GM18511 (cell line): ENCODE measurements around the gene PAGR1.
"Not testable (repeated sequence)": the region's sequence is repeated elsewhere in the genome, so short reads cannot be mapped to it uniquely, and the experiment has no call there.

Experiments used
- ATAC-seq: cut with Tn5 transposase; IDR thresholded peaks from one replicate; pipeline ENCODE4 v1.9.1; 2021; ENCODE audit warnings: mild to moderate bottlenecking, moderate library complexity; ENCODE audit not compliant: unreplicated experiment

The PAGR1 gene

GRCh38 chr16:29815793-29816693, at the start of gene PAGR1:
Gene PAGR1 (plus strand): TSS chr16:29816152. CDS start chr16:29816526, 374 bp downstream.
- ATAC-seq: peak; percentile 60

- no peak for ATAC-seq
Measured at GRCh38 chr16:29766571-29766970, 49.4 kb upstream of the PAGR1 start.

- no peak for ATAC-seq
Measured at GRCh38 chr16:29767062-29767461, 48.9 kb upstream of the PAGR1 start.

GRCh38 chr16:29769507-29769906, 46.4 kb upstream of the PAGR1 start:
- ATAC-seq: no peak

- ATAC-seq: no peak
Measured at GRCh38 chr16:29770250-29770929, 45.6 kb upstream of the PAGR1 start.

- not testable (repeated sequence) for ATAC-seq
Measured at GRCh38 chr16:29772330-29772729, 43.6 kb upstream of the PAGR1 start.

- no peak for ATAC-seq
Measured at GRCh38 chr16:29774730-29775129, 41.2 kb upstream of the PAGR1 start.

- ATAC-seq: no peak
Measured at GRCh38 chr16:29775742-29776408, 40.1 kb upstream of the PAGR1 start.

GRCh38 chr16:29777576-29778350, 38.2 kb upstream of the PAGR1 start, which contains the start of gene ZG16:
Gene ZG16 (plus strand): TSS chr16:29778256. CDS start chr16:29779267, 1,011 bp downstream.
- ATAC-seq: no peak

- no peak for ATAC-seq
Measured at GRCh38 chr16:29779474-29779873, 36.5 kb upstream of the PAGR1 start.

- ATAC-seq: not testable (repeated sequence)
Measured at GRCh38 chr16:29783094-29783953, 32.6 kb upstream of the PAGR1 start.

- ATAC-seq: no peak
Measured at GRCh38 chr16:29784157-29784556, 31.8 kb upstream of the PAGR1 start.

GRCh38 chr16:29784901-29785500, 31.0 kb upstream of the PAGR1 start:
- ATAC-seq: no peak

- ATAC-seq: not testable (repeated sequence)
Measured at GRCh38 chr16:29787155-29787554, 28.8 kb upstream of the PAGR1 start.

GRCh38 chr16:29789775-29790182, 26.2 kb upstream of the PAGR1 start:
- ATAC-seq: no peak

GRCh38 chr16:29790183-29790948, 25.6 kb upstream of the PAGR1 start, which contains the start of gene KIF22:
Gene KIF22 (plus strand): TSS chr16:29790751. CDS start chr16:29790760, 9 bp downstream.
- peak; percentile 96 for ATAC-seq

GRCh38 chr16:29790949-29791844, 24.8 kb upstream of the PAGR1 start:
- peak; percentile 4 for ATAC-seq
